Activated CD4-positive, alpha-beta T cell treated with anti-CD3 and anti-CD28 coated beads for 1 hour (primary cell): Measurements from ENCODE around the gene ACSF3.
"Not testable (repeated sequence)": the region's sequence is repeated elsewhere in the genome, so short reads cannot be mapped to it uniquely, and the experiment has no call there.

ENCODE experiments used
- DNase-seq: peaks from one replicate; pipeline ENCODE4 v3.0.0-alpha.2; 2020

ACSF3 gene

DNA sequence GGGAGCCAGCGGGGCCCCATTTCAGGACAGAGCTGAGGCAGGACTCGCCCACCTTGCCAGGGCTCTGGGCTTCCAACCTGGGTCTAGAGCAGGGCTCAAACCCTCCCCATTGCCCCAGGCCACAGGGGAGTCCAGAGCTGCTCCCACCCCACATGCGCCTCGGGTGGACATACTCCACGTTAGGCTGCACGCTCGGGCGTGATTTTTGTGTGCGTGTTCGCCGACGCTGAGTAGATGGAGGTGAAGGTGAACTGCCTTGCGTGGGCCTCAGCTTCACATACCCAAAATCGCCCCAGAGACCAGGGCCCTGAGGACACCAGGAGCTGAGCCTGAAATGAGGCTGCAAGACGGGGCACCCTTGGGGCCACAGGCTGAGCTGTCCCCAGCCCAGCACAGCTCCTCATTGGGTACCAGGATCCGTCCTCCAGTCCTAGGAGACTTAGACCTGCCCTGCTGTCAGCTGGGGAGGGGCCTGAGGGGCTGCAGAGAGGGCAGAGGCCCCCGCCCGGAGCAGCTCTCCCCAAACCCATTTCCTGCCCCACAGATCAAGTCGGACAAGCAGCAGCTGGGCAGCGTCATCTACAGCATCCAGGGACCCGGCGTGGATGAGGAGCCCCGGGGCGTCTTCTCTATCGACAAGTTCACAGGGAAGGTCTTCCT lies 86.1 kb downstream of the ACSF3 start:
- DNase-seq = no peak

DNA sequence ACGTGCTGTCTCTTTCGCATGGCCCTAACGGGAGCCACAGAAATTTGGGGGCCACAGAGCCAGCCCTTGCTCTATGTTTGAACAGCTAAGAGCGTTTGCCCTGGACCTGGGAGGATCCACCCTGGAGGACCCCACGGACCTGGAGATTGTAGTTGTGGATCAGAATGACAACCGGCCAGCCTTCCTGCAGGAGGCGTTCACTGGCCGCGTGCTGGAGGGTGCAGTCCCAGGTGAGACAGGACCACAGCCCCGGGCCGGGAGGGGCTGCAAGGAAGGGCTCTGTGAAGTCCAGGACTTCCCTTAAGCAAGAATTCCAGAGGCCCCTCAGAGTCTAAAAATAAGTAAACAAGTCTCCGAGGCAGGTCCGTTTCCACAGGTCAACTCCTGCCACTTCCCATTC lies 89.8 kb downstream of the ACSF3 start:
- DNase-seq = no peak

- no peak for DNase-seq
Observed at GRCh38 chr16:89183975-89184676, 90.5 kb downstream of the ACSF3 start.

DNA sequence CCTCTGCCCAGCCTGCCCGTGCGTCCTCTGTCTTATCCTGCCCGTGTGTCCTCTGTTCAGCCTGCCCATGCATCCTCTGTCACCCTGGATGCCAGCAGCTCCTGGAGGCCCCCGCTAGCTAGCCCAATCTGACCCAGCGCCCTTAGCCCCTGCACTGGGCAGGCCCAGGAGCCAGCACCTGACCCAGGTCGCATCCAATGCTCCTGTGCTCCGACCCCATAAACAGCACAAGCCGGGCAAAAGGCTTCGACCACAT lies 91.0 kb downstream of the ACSF3 start:
- no peak for DNase-seq

GRCh38 chr16:89184933-89185794 lies 91.5 kb downstream of the ACSF3 start:
- DNase-seq = no peak

- not testable (repeated sequence) for DNase-seq
Observed at GRCh38 chr16:89185887-89186592, 92.4 kb downstream of the ACSF3 start.

DNA sequence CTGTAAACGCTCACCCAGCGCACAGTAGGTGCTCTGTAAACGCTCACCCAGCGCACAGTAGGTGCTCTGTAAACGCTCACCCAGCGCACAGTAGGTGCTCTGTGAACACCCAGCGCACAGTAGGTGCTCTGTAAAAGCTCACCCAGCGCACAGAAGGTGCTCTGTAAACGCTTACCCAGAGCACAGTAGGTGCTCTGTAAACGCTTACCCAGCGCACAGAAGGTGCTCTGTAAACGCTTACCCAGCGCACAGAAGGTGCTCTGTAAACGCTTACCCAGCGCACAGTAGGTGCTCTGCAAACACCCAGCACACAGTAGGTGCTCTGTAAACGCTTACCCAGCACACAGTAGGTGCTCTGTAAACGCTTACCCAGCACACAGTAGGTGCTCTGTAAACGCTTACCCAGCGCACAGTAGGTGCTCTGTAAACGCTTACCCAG lies 93.0 kb downstream of the ACSF3 start:
- not testable (repeated sequence) for DNase-seq

DNA sequence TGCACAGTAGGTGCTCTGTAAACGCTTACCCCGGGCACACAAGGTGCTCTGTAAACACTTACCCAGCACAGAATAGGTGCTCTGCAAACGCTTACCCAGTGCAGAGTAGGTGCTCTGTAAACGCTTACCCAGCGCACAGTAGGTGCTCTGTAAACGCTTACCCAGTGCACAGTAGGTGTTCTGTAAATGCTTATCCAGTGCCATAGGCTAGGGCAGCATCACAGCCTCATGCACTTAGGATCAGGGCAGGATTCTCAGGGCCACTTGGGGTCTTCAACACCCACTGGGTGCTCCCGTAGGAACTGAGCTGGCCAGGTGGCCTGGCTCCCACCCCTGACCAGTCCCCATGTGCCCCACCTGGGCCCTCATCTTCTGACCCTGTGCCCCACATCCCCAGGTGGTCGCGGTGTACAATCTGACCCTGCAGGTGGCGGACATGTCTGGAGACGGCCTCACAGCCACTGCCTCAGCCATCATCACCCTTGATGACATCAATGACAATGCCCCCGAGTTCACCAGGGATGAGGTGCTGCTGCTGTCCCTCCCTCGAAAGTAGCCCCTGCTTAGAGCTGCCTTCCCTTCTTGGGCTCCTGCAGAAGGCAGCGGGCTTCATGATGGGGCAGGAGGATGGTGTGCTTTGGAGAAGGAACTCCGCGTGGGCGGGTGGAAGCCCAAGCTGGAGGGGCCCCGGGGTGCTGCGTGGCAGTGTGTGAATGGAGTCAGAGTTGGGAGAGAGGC lies 93.5 kb downstream of the ACSF3 start:
- no peak for DNase-seq

DNA sequence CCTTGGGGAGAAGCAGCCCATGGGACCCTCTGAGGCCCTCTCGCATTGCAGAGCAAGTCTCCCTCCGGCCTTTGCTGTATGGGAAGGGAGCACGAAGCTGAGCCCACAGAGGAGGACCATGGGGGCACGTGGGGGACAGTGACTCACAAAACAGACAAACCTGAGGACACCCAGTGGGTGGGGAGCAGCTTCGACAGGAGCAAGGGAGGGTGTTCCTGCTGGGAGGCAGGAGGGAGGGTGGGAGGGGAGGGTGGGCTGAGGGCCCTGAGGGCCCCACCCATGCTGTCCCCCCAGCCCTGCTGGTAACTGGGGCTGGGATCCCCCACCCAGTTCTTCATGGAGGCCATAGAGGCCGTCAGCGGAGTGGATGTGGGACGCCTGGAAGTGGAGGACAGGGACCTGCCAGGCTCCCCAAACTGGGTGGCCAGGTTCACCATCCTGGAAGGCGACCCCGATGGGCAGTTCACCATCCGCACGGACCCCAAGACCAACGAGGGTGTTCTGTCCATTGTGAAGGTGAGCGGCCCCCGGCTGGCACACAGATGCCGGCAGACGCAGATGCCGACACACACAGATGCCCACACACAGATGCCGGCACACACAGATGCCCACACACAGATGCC lies 94.2 kb downstream of the ACSF3 start:
- DNase-seq = no peak

DNA sequence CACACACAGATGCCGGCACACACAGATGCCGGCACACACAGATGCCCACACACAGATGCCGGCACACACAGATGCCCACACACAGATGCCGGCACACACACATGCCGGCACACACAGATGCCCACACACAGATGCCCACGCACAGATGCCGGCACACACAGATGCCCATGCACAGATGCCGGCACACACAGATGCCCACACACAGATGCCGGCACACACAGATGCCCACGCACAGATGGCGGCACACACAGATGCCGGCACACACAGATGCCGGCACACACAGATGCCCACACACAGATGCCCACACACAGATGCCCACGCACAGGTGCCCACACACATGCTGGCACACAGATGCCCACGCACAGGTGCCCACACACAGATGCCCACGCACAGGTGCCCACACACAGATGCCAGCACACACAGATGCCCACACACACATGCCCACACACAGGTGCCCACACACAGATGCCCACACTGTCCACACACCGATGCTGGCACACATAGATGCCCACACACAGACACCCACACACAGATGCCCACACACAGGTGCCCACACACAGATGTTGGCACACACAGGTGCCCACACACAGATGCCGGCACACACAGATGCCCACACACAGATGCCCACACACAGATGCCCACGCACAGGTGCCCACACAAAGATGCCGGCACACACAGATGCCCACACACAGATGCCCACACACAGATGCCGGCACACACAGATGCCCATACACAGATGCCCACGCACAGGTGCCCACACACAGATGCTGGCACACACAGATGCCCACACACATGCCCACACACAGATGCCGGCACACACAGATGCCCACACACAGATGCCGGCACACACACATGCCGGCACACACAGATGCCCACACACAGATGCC lies 95.1 kb downstream of the ACSF3 start:
- DNase-seq = not testable (repeated sequence)

DNA sequence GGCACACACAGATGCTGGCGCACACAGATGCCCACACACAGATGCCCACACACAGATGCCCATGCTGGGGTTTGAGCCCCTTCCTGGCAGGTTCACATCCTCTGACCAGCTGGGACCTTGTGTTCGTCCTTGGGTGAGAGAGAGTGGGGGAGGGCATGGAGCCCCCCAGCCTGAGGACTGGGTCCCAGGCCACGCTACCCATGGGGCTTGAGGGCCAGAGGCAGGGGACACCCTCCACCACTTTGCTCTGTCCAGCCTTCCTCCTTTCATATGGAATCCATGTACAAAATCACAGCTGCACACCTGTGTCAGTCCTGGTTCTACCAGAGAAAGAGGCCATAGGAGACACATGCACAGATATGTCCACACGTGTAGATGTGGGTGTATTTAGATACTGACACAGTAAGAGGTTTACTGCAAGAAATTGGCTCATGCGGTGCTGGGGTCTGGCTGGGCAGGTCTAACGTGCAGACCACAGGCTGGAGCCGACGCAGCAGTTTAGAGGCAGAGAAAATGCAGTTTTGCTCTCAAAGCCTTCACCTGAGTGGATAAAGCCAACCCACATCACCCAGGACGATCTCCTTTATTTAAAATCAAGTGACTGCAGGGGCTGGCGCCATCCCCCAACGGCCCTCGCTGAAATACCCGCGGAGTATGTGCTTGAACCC lies 95.8 kb downstream of the ACSF3 start:
- DNase-seq = no peak

GRCh38 chr16:89190150-89190958 lies 96.7 kb downstream of the ACSF3 start:
- no peak for DNase-seq

DNA sequence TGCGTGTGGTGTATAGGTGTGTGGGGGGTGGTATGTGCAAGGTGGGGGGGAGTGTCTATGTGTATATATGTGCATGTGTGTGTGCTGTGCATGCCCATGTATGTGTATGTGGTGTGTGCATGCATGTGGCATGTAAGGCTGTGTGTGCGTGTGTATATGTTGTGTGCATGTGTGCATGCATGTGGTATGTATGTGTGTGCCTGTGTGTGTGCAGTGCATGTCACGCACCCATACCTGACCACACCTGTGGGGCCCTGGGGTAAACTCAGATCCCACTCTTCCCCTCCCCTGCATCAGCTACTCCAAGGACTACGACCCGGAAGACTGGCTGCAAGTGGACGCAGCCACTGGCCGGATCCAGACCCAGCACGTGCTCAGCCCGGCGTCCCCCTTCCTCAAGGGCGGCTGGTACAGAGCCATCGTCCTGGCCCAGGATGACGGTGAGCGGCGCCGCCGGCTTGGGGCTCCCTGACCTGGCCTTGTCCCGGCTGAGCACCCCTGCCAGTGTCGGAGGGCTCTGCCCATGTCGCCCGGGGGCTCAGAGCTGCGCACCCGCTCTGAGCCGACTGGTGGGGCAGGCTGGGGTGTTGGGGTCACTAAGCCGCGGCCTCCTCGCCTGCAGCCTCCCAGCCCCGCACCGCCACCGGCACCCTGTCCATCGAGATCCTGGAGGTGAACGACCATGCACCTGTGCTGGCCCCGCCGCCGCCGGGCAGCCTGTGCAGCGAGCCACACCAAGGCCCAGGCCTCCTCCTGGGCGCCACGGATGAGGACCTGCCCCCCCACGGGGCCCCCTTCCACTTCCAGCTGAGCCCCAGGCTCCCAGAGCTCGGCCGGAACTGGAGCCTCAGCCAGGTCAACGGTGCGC lies 97.6 kb downstream of the ACSF3 start:
- no peak for DNase-seq

DNA sequence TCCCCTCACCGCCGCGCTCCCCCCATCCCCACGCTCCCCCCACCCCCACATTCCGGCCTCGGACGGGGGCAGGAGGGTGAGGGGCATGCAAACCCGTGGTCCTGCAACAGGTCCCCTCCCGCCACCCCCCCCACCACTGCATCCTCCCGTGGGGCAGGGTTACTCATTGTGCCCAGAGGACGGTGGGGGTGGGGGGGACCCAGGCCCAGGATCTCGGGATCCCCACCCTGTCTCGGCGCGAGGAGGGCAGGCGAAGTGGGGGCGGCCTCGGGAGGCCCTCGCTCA lies 98.2 kb downstream of the ACSF3 start:
- no peak for DNase-seq

- peak; percentile 51 for DNase-seq
Observed at GRCh38 chr16:89192186-89192955, 98.7 kb downstream of the ACSF3 start.

GRCh38 chr16:89192956-89193575 lies 99.4 kb downstream of the ACSF3 start:
- DNase-seq = peak; percentile 35

- no peak for DNase-seq
Observed at GRCh38 chr16:89193576-89194293, 100.1 kb downstream of the ACSF3 start.
